Kidney (tissue), 14 donors: ENCODE measurements around the gene CYB561D2. TPM values are rescaled to one million over a fixed set of nuclear protein-coding genes. Genes with fewer than 3 reads are reported as not detected.

Source experiments
- DNase-seq, 5 donors: peaks; one replicate each; pipeline ENCODE4 v3.0.0-alpha.2; 2013 to 2020
- FAIRE-seq: peaks from 2 replicates; lab custom pipeline; 2012; peaks lifted over from hg19 to GRCh38; lab: Jason Lieb, UNC
- H3K27ac ChIP-seq, 2 donors: one replicate each; pipeline ENCODE4 v1.7.0; 2013; ENCODE audit warnings: low read depth in 2 of 2, low read length in 2 of 2, inconsistent platforms in 1 of 2
- H3K27me3 ChIP-seq: one replicate; pipeline ENCODE4 v1.7.1; 2013; ENCODE audit warnings: low read length, inconsistent platforms; ENCODE audit not compliant: control insufficient read depth, insufficient read depth
- H3K36me3 ChIP-seq, 3 donors: one replicate each; pipeline versions ENCODE4 v1.7.0 to v1.7.1; 2013; ENCODE audit warnings: low read length in 3 of 3, control low read depth in 1 of 3, inconsistent platforms in 1 of 3; ENCODE audit not compliant: insufficient read depth in 3 of 3, control insufficient read depth in 2 of 3
- H3K4me1 ChIP-seq, 3 donors: one replicate each; pipeline versions ENCODE4 v1.7.0 to v1.7.1; 2013; ENCODE audit warnings: low read length in 3 of 3, inconsistent platforms in 1 of 3, low read depth in 1 of 3; ENCODE audit not compliant: control insufficient read depth in 2 of 3, insufficient read depth in 2 of 3
- H3K4me3 ChIP-seq, 3 donors: one replicate each; pipeline versions ENCODE4 v1.7.0 to v1.8.1; 2013; ENCODE audit warnings: low read length in 3 of 3, control low read depth in 1 of 3, inconsistent platforms in 1 of 3
- H3K9ac ChIP-seq, 3 donors: one replicate each; pipeline versions ENCODE4 v1.7.0 to v1.7.1; 2013; ENCODE audit warnings: low read length in 3 of 3, control low read depth in 1 of 3, inconsistent platforms in 1 of 3
- H3K9me3 ChIP-seq, 3 donors: one replicate each; pipeline versions ENCODE4 v1.7.0 to v1.7.1; 2013; ENCODE audit warnings: low read length in 3 of 3, control low read depth in 1 of 3, inconsistent platforms in 1 of 3; ENCODE audit not compliant: control insufficient read depth in 2 of 3, insufficient read depth in 1 of 3
- intact Hi-C: fragments of 100-400 bp; cut with DNase I; formaldehyde crosslinking; loops from one replicate; pipeline ENCODE4 v1.11.1; 2022
- polyA plus RNA-seq: library from polyadenylated mRNA; stranded (reverse); fragments of 350-450 nt; fragmentation: Illumina TruSeq; extraction: RNeasy Lipid Tissue Mini Kit (QIAGEN cat#74804); gene quantifications from one replicate; pipeline ENCODE4 v1.2.3, GENCODE V29; 2014; ENCODE audit warnings: low read depth, low replicate concordance; ENCODE audit not compliant: insufficient read depth
- total RNA-seq: library from RNA; stranded (reverse); fragmentation: NEBNext Ultra II Directional; extraction: Animal tissue kit (Norgen Biotek cat#: 25700); gene quantifications from one replicate; pipeline ENCODE4 v1.2.1, GENCODE V29; 2021
- TF ChIP-seq, protein P1 (sequence below): IDR thresholded peaks from 3 replicates; pipeline ENCODE4 v1.5.1; 2012; ENCODE audit warnings: mild to moderate bottlenecking, moderate library complexity, borderline replicate concordance; ENCODE audit not compliant: insufficient read depth; ENCODE audit errors: extremely low read depth
- donor health status: control.
- donor health status: control.
- donor health status: control.
- donor health status: control.
- donor health status: control.
- donor health status: DM: yes; HTN: yes; CAD: no.
- donor health status: Normal renal cell carcinoma (clear cell type).

CYB561D2 gene
- total and polyA plus RNA-seq, 2 donors from 2014 or later = 28.5 to 38.8 TPM

DNA sequence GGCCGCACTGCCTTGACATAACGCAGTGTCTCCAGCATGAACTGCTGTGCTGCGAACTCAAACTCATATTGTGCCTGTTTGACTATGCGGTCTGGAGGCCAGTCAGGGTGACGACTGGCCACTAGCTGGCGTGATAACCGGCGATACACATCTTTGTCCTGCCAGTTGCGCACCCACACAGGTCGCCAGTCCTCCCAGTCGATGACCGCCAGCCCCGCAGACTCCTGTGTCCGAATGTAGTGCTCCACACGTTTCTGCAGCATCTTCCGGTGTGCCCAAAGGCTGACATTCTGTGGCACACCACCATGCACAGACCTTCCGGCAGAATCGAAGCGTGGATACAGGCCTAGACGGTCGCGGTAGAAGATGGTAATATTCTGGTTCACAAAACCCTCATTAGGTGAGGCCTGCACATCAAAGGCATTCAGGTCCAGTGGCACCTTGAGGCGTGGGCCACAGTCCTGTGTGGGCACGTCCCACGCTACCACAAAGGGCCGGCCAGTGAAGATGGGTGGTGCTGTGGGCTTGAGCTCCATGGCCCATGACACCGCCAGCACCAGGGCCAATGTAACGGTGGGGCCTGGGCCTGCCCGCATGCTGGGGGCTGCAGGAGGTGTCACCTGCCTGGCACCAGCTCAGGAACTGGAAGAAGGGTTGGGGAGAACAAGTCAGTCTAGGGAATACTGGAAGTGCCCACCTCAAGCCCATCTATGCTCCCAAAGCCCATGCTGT is 30.6 kb upstream of the CYB561D2 start:
- H3K4me1 ChIP-seq = peaks cover 3 to 52% (median 30%) of the 10 kb centered on the region in 3 donors
- H3K36me3 ChIP-seq = peaks cover 6 to 21% (median 14%) of the 10 kb centered on the region in 3 donors
- DNase-seq (peak in 2 of 5 donors; percentile 64 to 80), FAIRE-seq (no peak)
- peak overlapping the region; percentile 79 to 98 (median 97) for H3K4me3 ChIP-seq
- peak overlapping the region; percentile 77 to 99 (median 77) for H3K9ac ChIP-seq
- H3K9me3 ChIP-seq = no peaks in the 10 kb centered on the region
- no peaks in the 10 kb centered on the region for H3K27me3 ChIP-seq
- intact Hi-C loops = no loop called here
- peak overlapping the region in 1 of 2 donors; percentile 99 for H3K27ac ChIP-seq
- TF ChIP-seq, protein P1, sequence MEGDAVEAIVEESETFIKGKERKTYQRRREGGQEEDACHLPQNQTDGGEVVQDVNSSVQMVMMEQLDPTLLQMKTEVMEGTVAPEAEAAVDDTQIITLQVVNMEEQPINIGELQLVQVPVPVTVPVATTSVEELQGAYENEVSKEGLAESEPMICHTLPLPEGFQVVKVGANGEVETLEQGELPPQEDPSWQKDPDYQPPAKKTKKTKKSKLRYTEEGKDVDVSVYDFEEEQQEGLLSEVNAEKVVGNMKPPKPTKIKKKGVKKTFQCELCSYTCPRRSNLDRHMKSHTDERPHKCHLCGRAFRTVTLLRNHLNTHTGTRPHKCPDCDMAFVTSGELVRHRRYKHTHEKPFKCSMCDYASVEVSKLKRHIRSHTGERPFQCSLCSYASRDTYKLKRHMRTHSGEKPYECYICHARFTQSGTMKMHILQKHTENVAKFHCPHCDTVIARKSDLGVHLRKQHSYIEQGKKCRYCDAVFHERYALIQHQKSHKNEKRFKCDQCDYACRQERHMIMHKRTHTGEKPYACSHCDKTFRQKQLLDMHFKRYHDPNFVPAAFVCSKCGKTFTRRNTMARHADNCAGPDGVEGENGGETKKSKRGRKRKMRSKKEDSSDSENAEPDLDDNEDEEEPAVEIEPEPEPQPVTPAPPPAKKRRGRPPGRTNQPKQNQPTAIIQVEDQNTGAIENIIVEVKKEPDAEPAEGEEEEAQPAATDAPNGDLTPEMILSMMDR = no peak

DNA sequence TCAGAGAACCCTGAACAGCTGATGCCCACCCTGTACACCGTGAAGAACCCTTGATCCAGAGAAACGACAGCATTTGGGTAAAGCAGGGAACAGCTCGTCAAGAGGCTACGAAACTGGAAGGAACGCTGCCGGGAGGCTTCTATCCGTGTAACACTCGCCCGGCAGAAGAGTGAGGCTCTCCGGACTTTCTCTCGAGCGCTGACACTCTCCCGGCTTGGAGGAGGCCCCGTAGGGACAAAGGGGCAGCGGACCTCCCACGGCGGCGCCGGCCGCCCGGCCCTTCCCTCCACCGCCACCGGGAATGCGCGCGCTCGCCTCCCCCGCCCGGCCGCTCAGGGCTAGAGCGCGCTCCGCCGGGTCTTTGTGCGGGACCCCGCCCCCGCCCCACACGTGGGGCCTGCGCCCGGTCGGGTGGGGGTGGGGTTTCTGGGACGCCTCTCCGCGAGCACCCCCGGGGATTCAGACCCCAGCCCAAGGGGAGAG is 29.8 kb upstream of the CYB561D2 start:
- Histone ChIP-seq H3K4me1 (peaks cover 3 to 52% (median 30%) of the 10 kb centered on the region in 3 donors), H3K27ac (peak overlapping the region; percentile 97 to 99), H3K27me3 (no peaks in the 10 kb centered on the region), H3K4me3 (peak overlapping the region; percentile 79 to 98 (median 97)), H3K36me3 (peaks cover 6 to 26% (median 17%) of the 10 kb centered on the region in 3 donors), H3K9ac (peak overlapping the region; percentile 77 to 99 (median 77)), H3K9me3 (no peaks in the 10 kb centered on the region)
- DNase-seq (peak; percentile 88 to 96 (median 93)), FAIRE-seq (no peak)
- intact Hi-C loops = no loop called here
- TF ChIP-seq, protein P1 = no peak

DNA sequence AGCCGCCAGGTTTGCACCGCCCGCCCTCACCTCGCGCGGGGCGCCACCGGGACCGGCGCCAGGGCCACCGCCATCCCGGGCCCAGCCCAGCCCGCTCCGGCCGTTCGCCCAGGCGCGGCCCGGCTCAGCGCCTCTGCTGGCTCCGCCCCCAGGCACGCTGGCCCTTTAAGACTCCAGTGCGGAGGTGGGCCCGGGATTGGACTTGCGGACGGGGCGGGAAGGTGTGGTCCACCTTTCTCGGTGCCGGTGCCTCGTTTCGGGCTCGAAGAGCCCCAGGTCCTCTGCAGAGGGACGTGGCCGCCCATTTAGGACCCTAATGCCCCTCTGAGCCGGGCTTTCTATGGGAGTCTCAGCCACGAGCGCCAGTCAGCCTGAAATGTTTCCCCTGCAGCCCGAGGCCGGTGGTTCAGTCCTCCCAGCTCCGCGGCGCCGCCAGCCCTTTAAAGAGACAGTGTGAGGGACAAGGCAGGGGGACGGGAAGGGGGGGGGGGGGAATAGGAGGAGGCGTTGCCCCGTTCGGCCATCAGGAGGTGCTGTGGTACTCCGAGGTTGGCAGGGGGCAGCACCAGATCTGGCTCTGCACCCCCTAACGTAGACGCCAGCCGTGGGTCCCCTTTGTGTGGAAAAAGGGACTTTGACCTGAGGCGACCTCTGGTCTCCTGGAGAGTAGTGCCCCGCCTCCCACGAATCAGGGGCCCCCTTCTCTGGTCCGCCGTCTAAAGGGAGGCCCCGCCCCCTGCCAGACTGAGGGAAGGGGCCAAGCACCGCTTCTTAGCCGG is 29.1 kb upstream of the CYB561D2 start:
- TF ChIP-seq, protein P1 = no peak
- intact Hi-C loops = no loop called here
- H3K4me3 ChIP-seq = peak overlapping the region; percentile 71 to 98 (median 78)
- H3K27ac ChIP-seq = peak overlapping the region; percentile 97 to 99
- no peaks in the 10 kb centered on the region for H3K9me3 ChIP-seq
- peaks cover 3 to 52% (median 30%) of the 10 kb centered on the region in 3 donors for H3K4me1 ChIP-seq
- no peaks in the 10 kb centered on the region for H3K27me3 ChIP-seq
- peak overlapping the region; percentile 51 to 99 (median 81) for H3K9ac ChIP-seq
- DNase-seq (peak; percentile 94 to 97 (median 96)), FAIRE-seq (no peak)
- peaks cover 6 to 29% (median 17%) of the 10 kb centered on the region in 3 donors for H3K36me3 ChIP-seq
